HCT116 (cell line): ENCODE results near the gene COX8A. TPM values are rescaled to one million over a fixed set of nuclear protein-coding genes. Genes with fewer than 3 reads are reported as not detected.

Experiments
- ATAC-seq: fragments of 200-7000 bp; cut with Tn5 transposase; 2 replicates; pipeline ENCODE4 v1.9.1; 2020; ENCODE audit warnings: mild to moderate bottlenecking, moderate library complexity
- BruUV-seq: library from RNA; stranded (reverse); fragments of 400-500 nt; replicated peaks from 2 replicates; lab custom pipeline; 2021; lab: Mats Ljungman, UMichigan
- CTCF ChIA-PET: fragments of 300-600 bp; sonication (Branson Sonifier 250); formaldehyde crosslinking; loops from one replicate; lab custom pipeline; 2021; ENCODE audit warnings: antibody characterized with exemption; lab: Charles Lee
- POLR2A ChIA-PET: fragments of 300-600, 350-600 bp; sonication (Branson Sonifier 250); formaldehyde crosslinking; loops from one replicate; lab custom pipeline; 2021; ENCODE audit warnings: antibody characterized with exemption; lab: Charles Lee
- RAD21 ChIA-PET, 2 experiments: fragments of 300-600 bp; sonication (Branson Sonifier 250); formaldehyde crosslinking; loops; one replicate each; lab custom pipeline; 2023; ENCODE audit warnings: low total read pairs in 2 of 2; ENCODE audit not compliant: uncharacterized antibody in 2 of 2, unreplicated experiment in 2 of 2, low non-redundant PET in 1 of 2; lab: Charles Lee
- DNase-seq: peaks from one replicate; pipeline ENCODE4 v3.0.0-alpha.2; 2010; ENCODE audit warnings: low read depth, low spot score
- H2AFZ ChIP-seq: fragments of 200-600 bp; shearing (Covaris generic), sonication (generic); 2 replicates; pipeline ENCODE4 v1.6.1; 2017; ENCODE audit warnings: low read depth, mixed run types, mixed read lengths, antibody characterized with exemption, low read length; ENCODE audit not compliant: poor library complexity, severe bottlenecking
- H3K27ac ChIP-seq: 2 replicates; pipeline ENCODE4 v1.5.1; 2012; ENCODE audit warnings: low read depth, low read length
- H3K27me3 ChIP-seq: fragments of 200-600 bp; sonication (generic); 2 replicates; pipeline ENCODE4 v1.6.1; 2016; ENCODE audit warnings: mixed run types, low read length, mixed read lengths; ENCODE audit not compliant: insufficient read depth
- H3K36me3 ChIP-seq, 2 experiments: fragments of 200-500 bp in 1 of 2; fragments of 200-600 bp in 1 of 2; sonication (Bioruptor generic) in 1 of 2; sonication (generic) in 1 of 2; 2 replicates each; pipeline versions ENCODE4 v1.5.1 to v1.6.1; 2014 to 2016; ENCODE audit warnings: low read length in 2 of 2, inconsistent platforms in 1 of 2, mixed read lengths in 1 of 2, mixed run types in 1 of 2; ENCODE audit not compliant: insufficient read depth in 2 of 2, control insufficient read depth in 1 of 2
- H3K4me1 ChIP-seq, 2 experiments: fragments of 200-600 bp in 1 of 2; sonication (generic) in 1 of 2; 2 replicates each; pipeline versions ENCODE4 v1.5.1 to v1.6.1; 2012 to 2017; ENCODE audit warnings: low read length in 2 of 2, inconsistent platforms in 1 of 2, mild to moderate bottlenecking in 1 of 2, mixed read lengths in 1 of 2, mixed run types in 1 of 2, moderate library complexity in 1 of 2; ENCODE audit not compliant: insufficient read depth in 2 of 2, control insufficient read depth in 1 of 2
- H3K4me2 ChIP-seq: fragments of 200-600 bp; sonication (generic); 2 replicates; pipeline ENCODE4 v1.6.1; 2017; ENCODE audit warnings: mixed run types, low read length, mixed read lengths
- H3K4me3 ChIP-seq, 2 experiments: fragments of 200-600 bp in 1 of 2; sonication (generic) in 1 of 2; replicated peaks in 1 of 2; 2 replicates each; pipeline ENCODE4 v1.5.1; 2011 to 2016; ENCODE audit warnings: low read length in 2 of 2, control low read depth in 1 of 2, low read depth in 1 of 2, mild to moderate bottlenecking in 1 of 2, mixed read lengths in 1 of 2, mixed run types in 1 of 2
- H3K79me2 ChIP-seq: fragments of 200-600 bp; sonication (generic); 2 replicates; pipeline ENCODE4 v1.6.1; 2017; ENCODE audit warnings: mild to moderate bottlenecking, mixed run types, low read length, moderate library complexity, mixed read lengths; ENCODE audit not compliant: insufficient read depth
- H3K9ac ChIP-seq: fragments of 200-600 bp; sonication (generic); 2 replicates; pipeline ENCODE4 v1.6.1; 2016; ENCODE audit warnings: low read length, mixed read lengths
- H3K9me2 ChIP-seq: fragments of 200-600 bp; sonication (generic), shearing (Covaris generic); 2 replicates; pipeline ENCODE4 v1.6.1; 2017; ENCODE audit warnings: mixed run types, mild to moderate bottlenecking, moderate library complexity; ENCODE audit not compliant: insufficient read depth
- H3K9me3 ChIP-seq, 2 experiments: fragments of 200-500 bp in 1 of 2; fragments of 200-600 bp in 1 of 2; sonication (Bioruptor generic) in 1 of 2; sonication (generic) in 1 of 2; 2 replicates each; pipeline ENCODE4 v1.6.1; 2014 to 2017; ENCODE audit warnings: low read length in 2 of 2, mixed read lengths in 2 of 2, inconsistent platforms in 1 of 2, low read depth in 1 of 2, mild to moderate bottlenecking in 1 of 2, mixed run types in 1 of 2, moderate library complexity in 1 of 2; ENCODE audit not compliant: control insufficient read depth in 1 of 2, insufficient read depth in 1 of 2
- H4K20me1 ChIP-seq: fragments of 200-600 bp; sonication (generic), shearing (Covaris generic); 2 replicates; pipeline ENCODE4 v1.6.1; 2017; ENCODE audit warnings: mixed run types, mild to moderate bottlenecking, moderate library complexity; ENCODE audit not compliant: insufficient read depth
- CTCF ChIP-seq, 3 experiments: fragments of 200-600 bp in 1 of 3; sonication (generic) in 1 of 3; IDR thresholded peaks in 2 of 3; conservative IDR thresholded peaks in 1 of 3; 2 replicates each; pipeline ENCODE4 v1.5.1; 2012 to 2017; ENCODE audit warnings: low read depth in 2 of 3, low read length in 2 of 3, antibody characterized with exemption in 1 of 3, borderline replicate concordance in 1 of 3, control low read depth in 1 of 3, mild to moderate bottlenecking in 1 of 3, mixed read lengths in 1 of 3, mixed run types in 1 of 3, moderate library complexity in 1 of 3; ENCODE audit not compliant: insufficient read depth in 1 of 3
- intact Hi-C: fragments of 100-400 bp; cut with micrococcal nuclease; formaldehyde crosslinking; loops from 2 replicates; pipeline ENCODE4 v1.10.0; 2022
- total RNA-seq: library from RNA; stranded (reverse); gene quantifications from one replicate; pipeline ENCODE4 v1.2.1, GENCODE V29; 2021; ENCODE audit not compliant: unreplicated experiment

The COX8A gene
- total RNA-seq, 1 experiment from 2014 or later, result 536 TPM

GRCh38 chr11:63937713-63938478 is 36.5 kb upstream of the COX8A start:
- intact Hi-C loops, result loop anchor here (1.0 kb wide), 2 partner anchors 19 to 48 kb away; partner anchors contain the start of gene OTUB1
- no peak; a peak in 1 of 6 replicates for TF ChIP-seq CTCF (IDR thresholded peaks at IDR 0.05 in 2 of 3, conservative IDR thresholded peaks at IDR 0.05 in 1 of 3; ENCODE audit: borderline replicate concordance in 1 of 3, insufficient read depth in 1 of 3, low read depth in 2 of 3, low read length in 2 of 3)
- Histone ChIP-seq H3K9me3 (no peaks in the 10 kb centered on the region), H4K20me1 (no peaks in the 10 kb centered on the region), H3K9me2 (no peaks in the 10 kb centered on the region), H3K4me3 (peak overlapping the region; percentile 38 to 67), H3K4me1 (peaks cover 10 to 31% of the 10 kb centered on the region in 2 experiments), H3K79me2 (peaks cover 41% of the 10 kb centered on the region), H3K4me2 (peak overlapping the region; percentile 100), H3K27ac (peak overlapping the region; percentile 87), H3K36me3 (no peaks in the 10 kb centered on the region), H2AFZ (peak overlapping the region; percentile 99), H3K9ac (peak overlapping the region; percentile 75), H3K27me3 (no peaks in the 10 kb centered on the region)
- no TSS peak for BruUV-seq
- POLR2A ChIA-PET, result interaction anchor here (1.2 kb wide), 1 partner anchor 21 kb away, joined by 3 read pairs; the partner anchor contains the start of gene RCOR2
- RAD21 ChIA-PET, result no interaction called here
- no peak for DNase-seq
- CTCF ChIA-PET, result no interaction called here
- peak; percentile 59 for ATAC-seq
